HG03460 (cell line): ENCODE measurements around the gene C1QTNF5.

Experiments
- ATAC-seq: cut with Tn5 transposase; IDR thresholded peaks from one replicate; pipeline ENCODE4 v1.9.1; 2021; ENCODE audit not compliant: unreplicated experiment

C1QTNF5 gene

GRCh38 chr11:119297938-119298337, 42.7 kb downstream of the C1QTNF5 start:
- no peak for ATAC-seq

- no peak for ATAC-seq
These were observed 45.5 kb downstream of the C1QTNF5 start for GRCh38 chr11:119295178-119295577.

GRCh38 chr11:119293461-119293860, 47.2 kb downstream of the C1QTNF5 start:
- no peak for ATAC-seq

GRCh38 chr11:119290894-119291497, 49.7 kb downstream of the C1QTNF5 start:
- ATAC-seq, result no peak
